Activated naive CD8-positive, alpha-beta T cell (primary cell): ENCODE measurements around the gene ALDH1A1.
"Not testable (repeated sequence)": the region's sequence is repeated elsewhere in the genome, so short reads cannot be mapped to it uniquely, and the experiment has no call there.

Source experiments
- H3K27ac Mint-ChIP-seq: one replicate; pipeline ENCODE4 v1.8.0; 2021; ENCODE audit warnings: mixed read lengths
- H3K27me3 Mint-ChIP-seq: one replicate; pipeline ENCODE4 v1.8.0; 2021; ENCODE audit warnings: mixed read lengths
- H3K36me3 Mint-ChIP-seq: one replicate; pipeline ENCODE4 v1.8.0; 2021; ENCODE audit warnings: mixed read lengths
- H3K4me1 Mint-ChIP-seq: one replicate; pipeline ENCODE4 v1.8.0; 2021; ENCODE audit warnings: low read depth, mixed read lengths
- H3K4me3 Mint-ChIP-seq: one replicate; pipeline ENCODE4 v1.8.0; 2021; ENCODE audit warnings: mild to moderate bottlenecking, mixed read lengths
- H3K9me3 Mint-ChIP-seq: one replicate; pipeline ENCODE4 v1.8.0; 2021; ENCODE audit warnings: low read depth, mixed read lengths

Gene ALDH1A1

DNA sequence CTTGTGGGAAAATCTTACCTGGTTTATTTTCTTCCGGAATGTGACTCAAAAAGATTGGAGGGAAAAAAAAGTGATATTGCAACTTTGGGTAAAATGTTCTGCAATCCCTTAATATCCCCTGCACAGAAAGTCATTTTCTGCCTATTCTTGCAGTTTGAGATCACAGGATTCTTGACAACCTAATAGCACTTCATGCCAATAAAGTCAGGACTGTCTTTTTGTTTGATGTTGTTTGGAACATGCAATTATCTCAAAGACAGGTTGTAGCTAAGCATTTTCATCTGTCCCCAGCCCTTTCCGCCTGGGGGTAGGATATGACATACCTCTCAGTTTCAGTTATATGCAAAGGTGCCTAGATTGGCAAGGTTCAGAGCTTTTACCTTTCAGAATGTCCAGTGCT lies 63.9 kb downstream of the ALDH1A1 start:
- Mint-ChIP-seq H3K4me3 (no peak overlapping the region), H3K36me3 (no peaks in the 10 kb centered on the region), H3K27me3 (no peaks in the 10 kb centered on the region), H3K27ac (no peak overlapping the region), H3K4me1 (no peaks in the 10 kb centered on the region), H3K9me3 (no peaks in the 10 kb centered on the region)

- Mint-ChIP-seq H3K4me1 (no peaks in the 10 kb centered on the region), H3K27me3 (no peaks in the 10 kb centered on the region), H3K36me3 (no peaks in the 10 kb centered on the region), H3K27ac (no peak overlapping the region), H3K4me3 (no peak overlapping the region), H3K9me3 (no peaks in the 10 kb centered on the region)
Measured at GRCh38 chr9:72888067-72888466, 64.8 kb downstream of the ALDH1A1 start.

GRCh38 chr9:72886386-72886785 lies 66.5 kb downstream of the ALDH1A1 start:
- Mint-ChIP-seq H3K27ac (no peak overlapping the region), H3K4me3 (no peak overlapping the region), H3K36me3 (no peaks in the 10 kb centered on the region), H3K27me3 (no peaks in the 10 kb centered on the region), H3K4me1 (no peaks in the 10 kb centered on the region), H3K9me3 (no peaks in the 10 kb centered on the region)

DNA sequence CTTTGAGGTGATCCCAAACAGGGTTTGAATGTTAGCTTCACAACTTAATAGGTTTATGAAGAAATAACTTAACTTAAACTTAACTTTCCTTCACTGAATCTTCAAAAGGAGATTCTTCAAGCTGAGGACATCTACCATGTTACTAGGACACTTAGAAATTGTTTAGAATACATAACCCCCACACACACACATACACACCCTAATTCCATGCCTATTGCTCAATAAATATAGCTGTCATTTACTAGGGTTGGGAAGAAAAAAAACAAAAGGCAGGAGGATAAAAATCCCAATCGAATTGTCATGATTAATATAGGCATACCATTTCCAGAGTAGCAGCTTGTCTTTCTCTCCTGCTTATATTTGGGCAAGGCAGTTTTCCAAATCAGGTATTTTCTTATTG lies 68.3 kb downstream of the ALDH1A1 start:
- no peaks in the 10 kb centered on the region for H3K36me3 Mint-ChIP-seq
- H3K27ac Mint-ChIP-seq, result no peak overlapping the region
- H3K4me3 Mint-ChIP-seq, result no peak overlapping the region
- H3K4me1 Mint-ChIP-seq, result no peaks in the 10 kb centered on the region
- no peaks in the 10 kb centered on the region for H3K9me3 Mint-ChIP-seq
- no peaks in the 10 kb centered on the region for H3K27me3 Mint-ChIP-seq

- H3K4me3 Mint-ChIP-seq, result no peak overlapping the region
- H3K36me3 Mint-ChIP-seq, result no peaks in the 10 kb centered on the region
- no peaks in the 10 kb centered on the region for H3K4me1 Mint-ChIP-seq
- H3K9me3 Mint-ChIP-seq, result no peaks in the 10 kb centered on the region
- no peak overlapping the region for H3K27ac Mint-ChIP-seq
- no peaks in the 10 kb centered on the region for H3K27me3 Mint-ChIP-seq
Measured at GRCh38 chr9:72883875-72884274, 69.0 kb downstream of the ALDH1A1 start.

- no peaks in the 10 kb centered on the region for H3K27me3 Mint-ChIP-seq
- no peak overlapping the region for H3K27ac Mint-ChIP-seq
- H3K36me3 Mint-ChIP-seq, result no peaks in the 10 kb centered on the region
- H3K4me1 Mint-ChIP-seq, result no peaks in the 10 kb centered on the region
- H3K4me3 Mint-ChIP-seq, result no peak overlapping the region
- no peaks in the 10 kb centered on the region for H3K9me3 Mint-ChIP-seq
Measured at GRCh38 chr9:72882117-72882775, 70.6 kb downstream of the ALDH1A1 start.

DNA sequence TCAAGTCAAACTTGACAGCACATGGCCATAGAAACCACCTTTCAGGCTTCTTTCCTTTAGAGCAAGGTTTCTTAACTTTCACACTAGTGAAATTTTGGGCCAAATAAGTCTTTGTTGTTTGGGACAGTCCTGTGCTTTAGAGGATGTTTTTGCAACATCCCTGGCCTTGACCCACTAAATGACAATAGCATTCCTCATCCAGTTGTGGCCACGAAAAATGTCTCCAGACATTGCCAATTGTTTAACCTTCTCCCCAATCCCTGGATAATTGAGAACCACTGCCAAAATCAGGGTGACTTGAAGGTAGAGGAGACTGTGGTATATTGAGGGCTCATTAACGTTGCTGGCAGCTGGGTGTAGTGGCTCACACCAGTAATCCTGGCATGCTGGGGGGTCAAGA lies 72.0 kb downstream of the ALDH1A1 start:
- Mint-ChIP-seq H3K36me3 (no peaks in the 10 kb centered on the region), H3K27me3 (no peaks in the 10 kb centered on the region), H3K4me3 (no peak overlapping the region), H3K4me1 (no peaks in the 10 kb centered on the region), H3K9me3 (no peaks in the 10 kb centered on the region), H3K27ac (no peak overlapping the region)

- no peaks in the 10 kb centered on the region for H3K36me3 Mint-ChIP-seq
- no peak overlapping the region for H3K4me3 Mint-ChIP-seq
- no peaks in the 10 kb centered on the region for H3K9me3 Mint-ChIP-seq
- no peaks in the 10 kb centered on the region for H3K4me1 Mint-ChIP-seq
- peaks cover 2% of the 10 kb centered on the region for H3K27me3 Mint-ChIP-seq
- no peak overlapping the region for H3K27ac Mint-ChIP-seq
Measured at GRCh38 chr9:72875221-72875620, 77.6 kb downstream of the ALDH1A1 start.

DNA sequence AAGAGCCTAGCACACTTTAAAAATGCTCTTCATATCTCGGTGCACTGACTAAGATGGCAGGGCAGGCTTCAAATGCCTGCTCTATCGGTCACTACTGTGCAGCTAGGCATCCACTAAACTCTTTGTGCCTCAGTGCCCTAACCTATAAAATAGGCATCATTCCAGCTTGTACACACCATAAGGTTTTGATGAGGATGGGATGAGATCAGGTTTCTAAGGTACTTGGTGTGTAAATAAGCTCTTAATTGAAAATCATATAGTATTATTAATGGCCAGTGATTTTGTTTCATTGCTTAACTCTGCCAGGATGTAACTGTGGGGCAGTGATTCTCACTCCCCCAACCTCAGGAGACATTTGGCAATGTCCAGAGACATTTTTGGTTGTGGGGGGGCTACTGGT lies 78.5 kb downstream of the ALDH1A1 start:
- Mint-ChIP-seq H3K36me3 (no peaks in the 10 kb centered on the region), H3K4me1 (no peaks in the 10 kb centered on the region), H3K4me3 (no peak overlapping the region), H3K9me3 (no peaks in the 10 kb centered on the region), H3K27ac (no peak overlapping the region), H3K27me3 (peaks cover 3% of the 10 kb centered on the region)

GRCh38 chr9:72873456-72873855 lies 79.4 kb downstream of the ALDH1A1 start:
- H3K27ac Mint-ChIP-seq, result no peak overlapping the region
- H3K27me3 Mint-ChIP-seq, result peaks cover 4% of the 10 kb centered on the region
- no peaks in the 10 kb centered on the region for H3K9me3 Mint-ChIP-seq
- H3K36me3 Mint-ChIP-seq, result no peaks in the 10 kb centered on the region
- no peak overlapping the region for H3K4me3 Mint-ChIP-seq
- H3K4me1 Mint-ChIP-seq, result no peaks in the 10 kb centered on the region

DNA sequence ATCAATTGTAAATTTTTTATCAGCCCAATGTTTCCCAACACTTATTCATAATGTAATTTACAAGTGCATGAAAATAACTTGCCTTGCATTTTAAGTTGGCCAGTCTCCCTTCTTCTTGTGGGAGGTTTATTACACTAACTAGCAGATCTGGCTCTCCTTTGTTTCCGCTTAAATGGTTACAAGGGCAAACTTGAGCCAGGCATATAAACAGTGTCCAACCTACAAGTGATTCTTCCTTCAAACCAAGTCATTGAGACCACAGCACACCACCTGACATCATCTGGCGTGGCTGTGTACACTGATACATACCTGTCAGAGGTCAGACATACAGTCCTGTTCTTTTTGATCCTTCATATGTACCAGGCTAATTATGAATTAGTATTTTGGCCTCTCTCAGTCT lies 80.1 kb downstream of the ALDH1A1 start:
- Mint-ChIP-seq H3K27ac (no peak overlapping the region), H3K36me3 (no peaks in the 10 kb centered on the region), H3K9me3 (no peaks in the 10 kb centered on the region), H3K4me1 (no peaks in the 10 kb centered on the region), H3K4me3 (no peak overlapping the region), H3K27me3 (peaks cover 5% of the 10 kb centered on the region)

DNA sequence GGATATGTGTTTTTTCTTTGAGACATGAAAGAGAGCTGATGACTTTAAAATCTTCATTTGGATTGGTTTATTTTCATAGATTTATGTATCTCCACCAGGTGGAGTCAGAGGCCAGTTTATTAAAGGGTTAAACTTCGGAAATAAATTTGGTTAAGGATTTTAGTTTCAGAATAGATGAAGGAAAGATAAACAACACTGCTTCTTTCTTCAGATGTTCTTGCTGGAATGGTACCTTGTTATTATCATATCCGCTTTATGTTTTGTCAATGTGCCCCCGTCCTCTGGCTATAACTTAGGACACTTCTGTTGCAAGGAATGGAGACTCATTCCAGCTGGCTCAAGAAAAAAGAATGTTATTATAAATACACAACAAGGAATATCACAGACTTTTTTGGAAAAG lies 81.2 kb downstream of the ALDH1A1 start:
- Mint-ChIP-seq H3K36me3 (no peaks in the 10 kb centered on the region), H3K27ac (no peak overlapping the region), H3K4me1 (no peaks in the 10 kb centered on the region), H3K9me3 (peaks cover 3% of the 10 kb centered on the region), H3K27me3 (peaks cover 5% of the 10 kb centered on the region), H3K4me3 (no peak overlapping the region)

DNA sequence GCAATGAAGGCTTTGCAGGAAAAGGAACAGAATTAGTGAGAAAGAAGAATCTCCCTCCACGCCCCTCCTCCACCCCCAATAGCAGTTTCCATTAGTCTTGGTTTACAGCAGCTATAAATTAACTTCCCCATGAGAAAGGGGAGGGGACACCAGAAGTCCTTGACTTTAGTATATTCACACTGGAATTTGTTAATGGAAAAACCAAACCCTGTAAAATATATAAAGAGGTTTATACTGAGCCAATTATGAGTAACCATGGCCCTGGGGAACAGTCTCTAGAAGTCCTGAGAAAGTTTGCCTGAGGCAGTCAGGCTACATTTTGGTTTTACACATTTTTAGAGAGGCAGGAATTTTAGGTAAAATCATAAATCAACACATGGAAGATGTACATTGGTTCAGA lies 88.5 kb downstream of the ALDH1A1 start:
- H3K9me3 Mint-ChIP-seq, result peaks cover 3% of the 10 kb centered on the region
- no peak overlapping the region for H3K27ac Mint-ChIP-seq
- H3K27me3 Mint-ChIP-seq, result peaks cover 3% of the 10 kb centered on the region
- H3K4me1 Mint-ChIP-seq, result no peaks in the 10 kb centered on the region
- no peaks in the 10 kb centered on the region for H3K36me3 Mint-ChIP-seq
- H3K4me3 Mint-ChIP-seq, result no peak overlapping the region

GRCh38 chr9:72863456-72864094 lies 89.3 kb downstream of the ALDH1A1 start:
- Mint-ChIP-seq H3K4me3 (no peak overlapping the region), H3K27ac (no peak overlapping the region), H3K36me3 (no peaks in the 10 kb centered on the region), H3K9me3 (peaks cover 3% of the 10 kb centered on the region), H3K4me1 (no peaks in the 10 kb centered on the region), H3K27me3 (peaks cover 3% of the 10 kb centered on the region)

GRCh38 chr9:72862788-72863187 lies 90.1 kb downstream of the ALDH1A1 start:
- not testable (repeated sequence) for H3K9me3 Mint-ChIP-seq, H3K27me3 Mint-ChIP-seq, H3K27ac Mint-ChIP-seq, H3K4me3 Mint-ChIP-seq, H3K36me3 Mint-ChIP-seq, H3K4me1 Mint-ChIP-seq
